HG02571 (cell line): ENCODE measurements around the gene MCM8.

ENCODE experiments used
- ATAC-seq: cut with Tn5 transposase; IDR thresholded peaks from one replicate; pipeline ENCODE4 v1.9.1; 2021; ENCODE audit warnings: mild to moderate bottlenecking, moderate library complexity; ENCODE audit not compliant: unreplicated experiment

The MCM8 gene

DNA sequence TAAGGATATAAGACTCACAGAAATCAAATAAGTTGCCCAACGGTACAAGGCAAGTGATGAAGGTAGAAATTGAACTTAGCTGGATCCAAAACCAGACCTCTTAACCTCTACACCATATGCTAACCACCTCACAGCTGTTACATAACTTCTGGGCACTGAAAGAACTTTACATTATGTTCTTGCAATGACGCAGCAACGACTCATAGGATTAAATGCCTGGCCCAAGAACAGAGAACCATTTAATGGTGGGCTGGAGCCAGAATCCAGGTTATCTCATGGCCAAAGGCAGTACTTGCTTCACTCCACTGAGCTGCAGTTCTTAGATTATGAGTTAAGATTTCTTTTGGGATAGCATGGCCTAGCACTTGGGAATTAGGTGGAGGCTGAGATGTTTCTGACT lies 4.5 kb upstream of the MCM8 start:
- ATAC-seq: no peak

DNA sequence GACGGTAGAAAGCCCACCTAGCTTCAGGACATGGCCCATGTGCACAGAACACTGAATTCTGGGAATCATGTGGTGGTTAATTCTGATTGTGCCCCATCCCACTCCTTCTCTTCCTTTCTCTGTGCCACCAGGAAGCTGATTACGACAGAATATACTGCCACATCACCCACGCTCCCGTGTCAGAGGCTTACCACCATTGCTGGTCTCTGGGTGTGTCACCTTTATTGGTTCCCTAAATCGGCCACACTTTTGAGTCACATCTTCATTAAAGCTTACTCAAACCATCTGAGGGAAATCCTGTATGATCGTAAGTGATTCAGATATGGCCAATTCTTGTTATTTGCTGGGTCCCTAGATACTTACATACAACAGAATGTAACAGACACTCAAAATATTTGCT lies 3.2 kb upstream of the MCM8 start:
- ATAC-seq: no peak

DNA sequence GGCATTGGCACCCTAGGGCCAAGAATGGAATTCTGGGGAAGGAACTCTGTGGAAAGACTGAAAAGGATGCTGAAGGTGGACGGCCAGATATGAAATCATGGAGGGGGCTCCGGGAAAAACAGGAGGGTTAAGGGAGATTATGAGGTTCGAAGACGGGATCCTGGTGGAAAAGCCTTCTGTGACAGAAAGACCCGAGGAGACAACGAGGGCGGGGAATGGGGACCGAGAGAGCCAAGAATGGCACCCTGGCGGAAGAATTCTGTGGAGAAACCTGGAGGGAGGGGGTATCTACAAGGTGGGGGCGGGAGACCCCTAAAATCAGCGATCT lies 545 bp upstream of the MCM8 start:
- no peak for ATAC-seq

DNA sequence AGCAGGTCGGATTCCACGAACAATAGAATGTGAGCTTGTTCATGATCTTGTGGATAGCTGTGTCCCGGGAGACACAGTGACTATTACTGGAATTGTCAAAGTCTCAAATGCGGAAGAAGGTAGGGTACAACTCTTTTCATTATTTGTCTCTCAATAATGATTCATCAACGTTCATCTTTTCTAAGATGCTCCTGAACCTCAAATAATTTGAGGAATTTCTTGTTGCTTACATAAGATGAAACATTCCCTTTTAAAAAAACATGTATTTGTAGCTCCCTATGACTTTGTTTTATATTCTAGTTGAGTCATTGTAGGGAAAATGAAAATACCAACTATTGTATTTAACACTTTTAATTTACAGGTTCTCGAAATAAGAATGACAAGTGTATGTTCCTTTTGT lies 17.0 kb downstream of the MCM8 start:
- ATAC-seq: no peak

DNA sequence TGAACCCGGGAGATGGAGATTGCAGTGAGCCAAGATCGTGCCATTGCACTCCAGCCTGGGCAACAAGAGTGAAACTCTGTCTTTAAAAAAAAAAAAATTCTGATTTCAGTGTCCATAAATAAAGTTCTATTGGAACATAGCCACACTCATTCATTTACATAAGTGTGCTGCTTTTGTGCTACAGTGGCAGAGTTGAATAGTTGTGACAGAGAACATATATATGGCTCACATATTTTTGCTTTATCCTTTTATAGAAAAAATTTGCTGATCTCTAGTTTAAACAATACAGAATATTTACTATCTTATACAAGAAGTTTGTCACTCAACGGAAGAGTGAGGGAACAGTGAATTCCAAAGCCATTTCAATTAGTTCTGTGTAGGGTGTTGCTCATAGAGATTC lies 18.0 kb downstream of the MCM8 start:
- ATAC-seq: no peak

DNA sequence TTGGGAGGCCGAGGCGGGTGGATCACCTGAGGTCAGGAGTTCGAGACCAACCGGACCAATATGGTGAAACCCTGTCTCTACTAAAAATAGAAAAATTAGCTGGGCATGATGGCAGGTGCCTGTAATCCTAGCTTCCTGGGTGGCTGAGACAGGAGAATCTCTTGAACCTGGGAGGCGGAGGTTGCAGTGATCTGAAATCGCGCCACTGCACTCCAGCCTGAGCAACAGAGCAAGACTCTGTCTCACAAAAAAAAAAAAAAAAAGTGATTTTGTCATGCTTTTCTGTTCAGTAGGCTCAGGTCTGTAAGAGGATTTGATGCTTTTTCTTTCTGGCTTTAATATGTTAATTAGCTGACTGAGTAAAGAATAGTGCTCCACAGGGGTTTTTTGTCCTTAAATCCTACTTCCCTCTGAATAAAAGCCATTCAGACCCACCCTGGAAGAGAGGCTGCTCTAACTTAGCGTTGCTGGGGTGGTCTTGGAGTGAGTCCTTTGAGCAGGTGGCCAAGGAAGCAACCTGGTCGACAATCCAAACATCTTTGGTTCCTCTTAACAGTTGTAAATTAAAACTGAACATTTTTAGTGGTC lies 19.0 kb downstream of the MCM8 start:
- ATAC-seq: no peak

DNA sequence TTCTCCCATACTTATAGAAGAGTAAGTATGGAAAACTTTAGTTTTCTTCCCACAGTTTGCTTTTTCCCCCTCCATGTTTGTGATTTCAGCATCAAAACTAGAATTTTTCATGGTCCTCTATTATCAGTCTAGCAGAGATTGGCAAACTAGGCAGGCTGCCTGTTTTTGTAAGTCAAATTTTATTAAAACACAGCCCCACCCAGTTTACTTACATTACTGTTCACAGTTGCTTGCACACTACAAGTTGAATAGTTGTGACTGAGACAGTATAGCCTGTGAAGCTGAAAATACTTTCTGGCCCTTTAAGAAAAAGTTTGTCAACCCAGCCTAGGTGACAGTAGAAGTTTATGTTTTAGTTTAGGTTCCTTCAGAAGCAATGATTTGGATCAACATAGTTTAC lies 19.5 kb downstream of the MCM8 start:
- ATAC-seq: no peak

DNA sequence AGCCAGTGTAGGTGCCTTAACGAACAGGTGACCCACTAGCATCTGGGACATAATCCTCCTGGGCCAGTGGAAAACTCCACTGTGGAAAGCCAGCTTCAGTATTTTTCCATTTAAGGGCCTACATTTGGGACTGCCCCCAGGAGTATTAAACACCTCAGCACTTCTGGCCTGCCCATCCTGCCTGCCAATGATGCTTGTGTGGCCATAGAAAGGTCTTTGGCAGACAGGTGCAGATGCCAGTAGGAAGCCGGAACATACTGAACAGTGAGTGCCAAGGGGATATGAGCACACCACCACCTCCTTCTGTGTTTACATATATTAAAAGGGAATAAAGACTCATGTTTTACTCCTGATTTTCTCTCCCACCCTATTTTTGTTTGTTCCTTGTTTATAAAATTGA lies 19.9 kb downstream of the MCM8 start:
- ATAC-seq: no peak

DNA sequence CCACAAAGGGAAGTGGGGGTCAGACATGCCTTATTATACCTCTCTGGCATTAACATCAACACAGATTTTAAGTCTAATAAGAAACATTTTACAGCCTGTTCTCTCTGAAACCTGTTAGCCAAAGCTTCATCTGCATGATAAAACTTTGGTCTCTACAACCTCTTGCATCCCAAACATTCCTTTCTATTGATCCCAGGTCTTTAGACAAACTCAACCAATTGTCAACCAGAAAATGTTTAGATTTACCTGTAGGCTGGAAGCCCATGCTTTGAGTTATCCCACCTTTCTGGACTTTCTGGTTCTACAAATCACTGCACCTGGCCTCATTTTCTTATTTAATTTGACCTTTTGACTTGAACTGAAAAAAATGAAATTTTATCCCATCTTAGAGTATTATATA lies 20.8 kb downstream of the MCM8 start:
- ATAC-seq: no peak

DNA sequence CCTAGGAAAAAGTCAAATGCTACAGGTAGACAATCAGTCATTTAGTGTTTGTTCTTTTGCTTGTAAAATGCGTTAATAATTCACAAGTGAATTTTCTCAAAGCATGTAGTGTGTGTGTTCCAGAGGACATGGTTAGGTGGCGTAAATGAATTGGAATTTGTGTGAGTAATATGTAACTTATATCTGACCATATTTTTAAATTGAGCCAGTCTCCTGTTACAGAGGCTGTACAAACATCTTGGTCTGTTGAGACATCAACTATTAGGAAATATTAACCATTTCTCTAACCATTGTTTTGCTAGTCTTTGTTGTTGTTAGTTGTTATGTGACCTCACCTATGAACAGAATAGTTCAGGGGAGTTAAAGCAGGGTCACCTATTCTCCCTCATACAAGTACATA lies 22.7 kb downstream of the MCM8 start:
- no peak for ATAC-seq

DNA sequence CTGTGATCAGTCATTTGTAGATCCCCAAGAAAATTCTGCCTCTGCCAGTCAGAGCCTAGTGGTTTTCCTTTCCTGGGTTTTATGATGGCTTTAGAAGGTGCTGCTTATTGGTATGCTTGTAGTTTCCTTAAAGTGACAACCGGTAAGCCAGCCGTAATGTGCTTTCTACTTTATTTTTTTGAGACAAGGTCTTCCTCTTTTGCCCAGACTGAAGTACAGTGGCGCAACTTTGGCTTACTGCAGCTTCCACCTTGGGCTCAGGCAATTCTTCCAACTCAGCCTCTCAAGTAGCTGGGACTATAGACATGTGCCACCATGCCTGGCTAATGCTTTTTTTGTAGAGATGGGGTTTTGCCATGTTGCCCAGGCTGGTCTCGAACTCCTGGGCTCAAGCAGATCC lies 23.5 kb downstream of the MCM8 start:
- no peak for ATAC-seq

DNA sequence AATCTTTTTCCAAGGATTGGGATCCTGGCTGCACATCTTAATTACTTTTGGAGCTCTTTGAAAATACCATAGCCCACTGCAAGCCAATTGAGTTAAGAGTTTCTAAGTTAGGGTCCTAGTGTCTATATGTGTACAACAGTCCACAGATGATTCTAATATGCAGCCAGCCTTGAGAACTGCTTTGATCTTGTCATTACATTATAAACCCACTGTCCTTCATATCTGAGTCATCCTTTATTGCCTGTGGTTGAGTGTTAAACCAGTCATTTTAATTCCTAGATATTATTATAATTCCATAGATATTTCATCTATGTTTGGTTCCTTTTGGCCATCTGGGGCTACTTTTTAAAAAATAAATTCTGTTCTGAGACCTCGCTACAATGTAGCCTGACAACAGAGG lies 24.1 kb downstream of the MCM8 start:
- ATAC-seq: no peak

DNA sequence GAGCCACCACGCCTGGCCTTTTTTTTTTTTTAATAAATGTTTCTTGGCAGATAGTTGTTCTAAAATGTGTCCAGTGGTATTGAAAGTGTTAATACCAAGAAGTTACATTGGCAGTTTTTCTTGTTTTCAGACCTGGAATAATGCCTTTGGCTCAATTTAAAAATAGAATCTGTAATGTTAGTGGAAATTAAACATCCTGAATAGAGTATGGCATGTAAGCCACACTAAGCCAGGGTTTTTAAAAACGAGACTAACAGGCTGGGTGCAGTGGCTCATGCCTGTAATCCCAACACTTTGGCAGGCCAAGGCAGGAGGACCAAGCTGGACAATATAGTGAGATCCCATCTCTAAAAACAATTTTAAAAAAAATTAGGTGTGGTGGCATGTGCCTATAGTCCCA lies 25.3 kb downstream of the MCM8 start:
- no peak for ATAC-seq

DNA sequence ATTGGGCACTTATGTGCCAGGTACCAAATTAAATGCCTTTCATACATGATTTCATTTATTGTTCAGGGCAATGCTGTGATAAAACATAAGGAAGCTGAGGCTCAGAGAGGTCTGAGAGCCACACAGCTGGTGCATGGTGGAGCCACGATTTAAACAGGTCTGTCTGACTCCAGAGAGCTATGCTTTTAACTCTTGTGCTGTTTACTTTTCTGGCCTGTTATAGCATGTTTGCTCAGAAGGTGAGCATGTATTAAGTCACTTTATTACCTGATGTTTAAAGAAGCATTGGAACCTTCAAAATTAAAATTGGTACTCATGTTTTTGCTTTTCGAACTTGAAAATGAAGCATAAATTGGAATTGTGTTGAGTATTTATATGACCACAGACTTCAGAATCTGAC lies 26.8 kb downstream of the MCM8 start:
- ATAC-seq: no peak

DNA sequence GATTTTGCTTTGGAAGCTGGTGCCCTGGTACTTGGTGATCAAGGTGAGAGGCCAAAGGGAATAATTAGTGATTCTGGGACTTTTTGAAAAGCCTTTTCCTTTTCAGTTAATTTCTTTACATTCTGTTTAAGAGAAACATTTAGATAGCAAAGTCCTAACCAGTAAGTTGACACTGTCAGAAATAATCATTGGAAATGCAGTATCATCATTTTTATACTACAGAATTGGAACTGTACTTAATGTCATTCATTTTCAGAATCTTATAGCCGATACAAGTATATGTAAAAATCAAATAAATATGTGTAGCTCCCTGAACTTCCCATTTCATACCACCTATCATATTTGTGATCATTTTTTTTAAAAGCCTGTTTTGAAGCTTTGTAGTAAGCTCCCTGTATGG lies 27.5 kb downstream of the MCM8 start:
- no peak for ATAC-seq

DNA sequence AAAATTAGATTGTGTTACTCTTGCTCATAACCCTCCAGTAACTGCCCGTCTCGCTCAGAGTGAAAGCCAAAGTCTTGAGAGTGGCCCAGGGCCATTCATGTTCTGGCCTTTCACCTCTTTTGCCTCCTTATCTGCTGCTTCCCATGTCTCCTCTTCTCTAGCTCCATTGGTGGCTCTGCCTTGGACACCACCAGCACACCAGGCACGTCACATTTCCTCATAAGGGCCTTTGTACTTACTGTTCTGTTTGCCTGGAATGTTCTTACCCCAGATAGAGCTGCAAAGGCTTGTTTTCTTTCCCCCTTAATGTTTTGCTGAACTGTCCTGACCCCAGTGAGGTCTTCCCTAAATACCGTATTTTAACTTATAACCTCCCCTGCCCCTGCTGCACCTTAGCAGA lies 29.3 kb downstream of the MCM8 start:
- ATAC-seq: no peak

DNA sequence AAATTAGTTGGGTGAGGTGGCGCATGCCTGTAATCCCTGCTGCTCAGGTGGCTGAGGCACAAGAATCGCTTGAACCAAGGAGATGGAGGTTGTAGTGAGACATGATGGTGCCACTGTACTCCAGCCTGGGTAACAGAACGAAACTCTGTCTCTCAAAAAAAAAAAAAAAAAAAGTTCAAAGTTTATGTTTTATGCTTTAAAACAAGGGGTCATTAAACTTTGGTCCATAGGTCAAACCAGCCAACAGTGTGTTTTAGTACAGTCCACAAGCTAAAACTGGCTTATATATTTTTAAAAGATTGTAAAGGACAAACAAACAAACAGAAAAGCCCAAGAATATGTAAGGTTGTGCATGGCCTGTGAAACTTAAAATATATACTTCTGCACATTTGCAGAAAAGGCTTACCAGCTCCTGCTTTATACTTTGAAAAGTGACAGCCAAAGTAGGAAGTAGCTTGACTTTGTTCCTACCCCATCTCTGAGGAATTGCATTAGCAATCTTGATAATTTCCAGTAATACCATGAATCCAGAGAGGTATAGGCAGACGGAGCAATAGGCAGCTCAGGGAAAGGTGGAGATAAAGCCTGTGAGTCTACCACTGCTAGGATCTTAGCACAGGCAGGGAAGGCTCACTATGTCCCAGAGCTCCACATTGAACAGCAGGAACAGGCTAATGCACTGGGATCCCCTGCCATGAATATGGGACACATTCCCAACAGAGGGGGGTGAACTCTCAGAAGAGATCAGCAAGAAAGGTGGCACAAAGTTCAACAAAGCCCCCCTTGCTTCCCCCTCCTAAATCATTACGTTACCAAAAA lies 30.5 kb downstream of the MCM8 start:
- ATAC-seq: no peak

DNA sequence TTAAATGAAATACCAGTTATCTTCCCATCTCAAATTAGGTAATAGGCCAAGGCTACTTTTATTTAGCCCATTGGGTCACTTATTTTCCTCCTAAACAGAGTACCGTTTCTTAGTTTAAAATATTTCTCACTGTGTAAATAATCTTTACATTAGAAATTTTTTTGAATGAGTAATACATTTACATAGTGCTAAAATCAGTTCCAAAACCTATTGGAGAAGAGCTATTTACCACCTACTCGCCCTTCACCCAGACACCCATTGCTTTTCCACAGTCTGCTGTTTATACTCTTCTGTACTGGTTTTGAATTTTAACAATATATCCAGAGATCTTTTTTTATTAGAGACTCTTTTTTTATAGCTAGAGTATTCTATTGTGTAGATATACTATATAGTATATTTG lies 36.9 kb downstream of the MCM8 start:
- ATAC-seq: no peak

DNA sequence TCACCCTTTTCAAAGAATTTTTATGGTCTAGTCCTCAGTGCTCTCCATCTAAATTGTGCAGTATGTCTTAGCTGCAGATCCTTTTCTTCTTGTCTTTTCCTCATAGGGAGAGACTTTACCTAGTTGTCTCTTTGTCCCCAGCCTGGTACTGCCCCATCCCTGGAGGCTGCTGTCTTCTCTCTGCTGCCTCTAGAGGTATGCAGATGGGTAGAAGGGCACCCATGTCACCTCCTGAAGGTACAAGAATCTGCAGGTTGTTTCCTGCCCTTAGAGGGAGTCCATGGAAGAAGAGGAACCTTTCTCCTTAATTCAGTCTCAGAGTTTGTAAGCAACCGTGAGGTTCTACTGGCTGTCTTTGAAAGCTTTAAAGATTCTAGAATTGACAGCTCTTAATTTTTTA lies 39.1 kb downstream of the MCM8 start:
- no peak for ATAC-seq

DNA sequence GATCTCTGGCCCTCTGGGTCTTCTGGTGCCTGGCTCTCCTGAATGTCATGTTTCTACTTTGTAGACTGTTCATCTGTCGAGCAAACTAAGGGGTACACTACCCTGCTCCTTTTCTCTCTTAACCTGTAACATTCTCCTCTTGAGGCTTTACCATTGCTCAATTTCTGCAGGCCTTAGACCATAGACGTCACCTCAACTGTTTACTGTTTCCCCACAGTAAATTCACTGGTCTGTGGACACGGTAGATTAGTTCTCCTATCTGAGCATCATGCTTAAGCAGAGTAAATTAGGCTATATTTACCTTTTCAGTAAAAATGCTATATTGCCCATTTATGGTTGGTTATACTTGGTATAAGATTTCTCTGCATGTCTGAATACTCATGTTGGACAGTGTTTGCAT lies 40.5 kb downstream of the MCM8 start:
- no peak for ATAC-seq

DNA sequence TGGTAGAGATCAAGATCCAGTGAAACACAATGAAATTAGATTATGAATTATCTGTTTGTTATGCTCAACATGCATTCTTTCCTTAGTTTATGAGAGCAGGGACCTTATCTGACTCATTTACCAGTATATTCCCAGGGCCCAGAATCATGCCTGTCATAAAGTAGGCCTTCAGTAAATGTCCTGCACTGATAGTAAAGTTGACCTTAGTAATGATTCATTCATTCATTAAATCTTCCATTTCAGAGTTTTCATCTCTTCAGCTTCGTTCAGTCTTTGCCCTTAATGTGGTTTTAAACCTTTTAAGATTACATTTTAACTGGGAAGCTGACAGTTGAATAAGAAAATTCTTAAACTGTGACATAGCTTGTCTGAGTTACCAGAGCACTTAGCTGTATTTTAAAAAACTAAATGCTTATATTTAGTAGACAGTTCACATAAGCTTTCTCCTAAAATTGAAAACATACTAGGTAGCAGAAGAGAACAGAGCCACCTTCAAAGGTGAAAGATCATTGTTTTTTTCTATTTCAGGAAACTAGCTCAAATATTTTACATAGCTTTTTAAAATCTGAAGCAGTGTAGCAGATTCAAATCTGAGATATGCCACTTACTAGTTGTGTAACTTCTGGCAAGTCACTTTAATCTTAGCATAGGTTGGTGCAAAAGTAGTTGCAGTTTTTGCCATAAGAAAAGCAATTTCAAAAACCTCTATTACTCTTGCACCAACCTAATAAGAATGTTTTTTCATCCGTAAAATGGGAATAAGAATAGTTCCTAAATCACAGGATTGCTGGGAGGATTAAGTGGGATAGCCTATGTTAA lies 41.4 kb downstream of the MCM8 start:
- no peak for ATAC-seq

DNA sequence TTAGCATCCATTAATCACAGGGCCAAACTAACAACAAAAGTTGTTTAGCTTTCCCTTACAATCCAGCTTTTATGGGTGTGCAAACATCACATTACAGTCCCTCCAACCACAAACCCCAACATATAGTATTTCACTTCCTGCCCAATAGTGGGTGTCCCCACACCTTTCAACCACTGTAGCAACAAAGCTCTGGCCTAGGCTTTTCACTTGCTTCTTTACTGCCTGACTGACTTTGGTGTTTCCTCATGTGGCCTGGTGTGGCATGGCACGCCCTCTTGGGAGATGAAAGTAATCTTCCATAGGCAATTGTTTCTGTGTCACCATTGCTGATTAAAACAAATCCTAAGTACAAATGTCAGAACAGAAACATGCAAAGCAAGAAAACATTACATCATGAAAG lies 46.3 kb downstream of the MCM8 start:
- peak; percentile 90 for ATAC-seq
